SK-N-SH treated with all-trans-retinoic acid at 6 μM for 48 hours (cell line): ENCODE measurements around the gene CBFA2T3.

Source experiments
- RARB ChIP-seq: fragments of 250-450 bp; sonication (Bioruptor Pico); IDR thresholded peaks from 2 replicates; pipeline ENCODE4 v1.8.0; 2021; ENCODE audit warnings: mild to moderate bottlenecking, moderate library complexity
- SNAI2 ChIP-seq: fragments of 250-450 bp; sonication (Bioruptor Pico); IDR thresholded peaks from 2 replicates; pipeline ENCODE4 v1.5.0; 2020; ENCODE audit warnings: mild to moderate bottlenecking, moderate library complexity

DNA sequence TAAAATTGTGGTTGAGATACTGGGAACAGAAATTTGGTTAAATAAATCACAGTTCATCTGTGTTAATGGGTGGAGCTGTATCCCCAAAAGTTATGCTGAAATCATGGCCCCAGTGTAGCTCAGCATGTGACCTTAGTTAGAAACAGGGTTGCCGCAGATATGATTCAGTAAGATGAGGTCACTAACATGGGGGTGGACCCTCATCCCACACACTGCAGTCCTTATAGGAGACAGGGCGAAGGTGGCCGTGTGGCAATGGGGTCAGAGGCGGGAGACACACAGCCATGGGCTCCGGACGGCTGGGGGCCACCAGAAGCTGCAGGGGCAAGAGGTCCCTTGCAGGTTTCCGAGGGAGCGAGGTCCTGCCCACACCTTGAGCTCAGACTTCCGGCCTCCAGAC is 130.9 kb downstream of the CBFA2T3 start:
- TF ChIP-seq SNAI2 (CRISPR knock-in tag) = no peak
- TF ChIP-seq RARB = no peak
